ENCODE measurements around the gene CYBA. TPM values are rescaled to one million over a fixed set of nuclear protein-coding genes. Genes with fewer than 3 reads are reported as not detected.

Gene CYBA
- total and polyA plus RNA-seq, 2 donors (not counting 1 experiment from before 2014, with no cell fraction given) = 701 to 1,336 TPM

DNA sequence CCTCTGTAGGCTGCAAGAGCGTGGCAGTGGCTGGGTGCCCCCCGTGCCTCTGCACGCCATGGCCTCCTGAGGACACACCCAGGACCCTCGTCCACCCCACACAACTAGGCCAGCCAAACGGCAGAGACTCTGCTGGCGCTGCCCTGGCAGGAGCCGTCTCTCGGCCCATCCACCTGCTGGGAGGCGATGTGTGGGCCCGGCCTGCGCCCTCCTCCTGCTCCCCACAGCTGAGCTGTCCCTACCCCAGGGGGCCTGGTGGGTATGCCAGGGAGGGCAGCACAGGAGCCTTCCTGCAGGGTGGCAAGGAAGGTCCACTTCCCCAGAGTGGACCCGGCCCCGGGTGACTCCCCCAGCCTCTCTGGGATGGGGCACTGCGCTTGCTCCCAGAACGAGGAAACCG, 48.3 kb upstream of the CYBA start:
- Histone ChIP-seq H3K4me1 (ENCODE audit: control insufficient read depth in 2 of 2, insufficient read depth in 2 of 2, low read length in 2 of 2) (peaks cover 47 to 72% of the 10 kb centered on the region in 2 donors), H3K79me2 (ENCODE audit: control insufficient read depth, insufficient read depth, low read length) (peaks cover 47% of the 10 kb centered on the region)
- CTCF ChIA-PET = no interaction called here

GRCh38 chr16:88698646-88699045, 47.8 kb upstream of the CYBA start:
- no peak overlapping the region for H3K4me3 ChIP-seq (ENCODE audit: control extremely low read depth in 1 of 5, extremely low read depth in 1 of 5, insufficient read depth in 1 of 5, low read depth in 2 of 5, low read length in 4 of 5)
- peaks cover 23% of the 10 kb centered on the region for H4K20me1 ChIP-seq (ENCODE audit: control insufficient read depth, insufficient read depth, low read length, poor library complexity, severe bottlenecking)
- DNase-seq (peak; percentile 60), ATAC-seq (ENCODE audit: low read depth) (peak; percentile 7)
- peaks cover 42 to 72% of the 10 kb centered on the region in 2 donors for H3K4me1 ChIP-seq (ENCODE audit: control insufficient read depth in 2 of 2, insufficient read depth in 2 of 2, low read length in 2 of 2)
- no peak overlapping the region for H2AFZ ChIP-seq (ENCODE audit: insufficient read depth, low read depth, low read length, poor library complexity, severe bottlenecking)
- H3K79me2 ChIP-seq (ENCODE audit: control insufficient read depth, insufficient read depth, low read length) = peaks cover 48% of the 10 kb centered on the region
- peak overlapping the region in 1 of 2 donors; percentile 29 for H3K27ac ChIP-seq (ENCODE audit: low read length in 2 of 2)
- no peak overlapping the region for H3K9ac ChIP-seq (ENCODE audit: low read length)
- Mint-ChIP-seq H3K27me3 (no peaks in the 10 kb centered on the region), H3K27ac (peak overlapping the region; percentile 61), H3K4me1 (peaks cover 57% of the 10 kb centered on the region), H3K9me3 (ENCODE audit: insufficient read depth) (no peaks in the 10 kb centered on the region), H3K4me3 (peak overlapping the region; percentile 29)
- TF ChIP-seq, protein P1, sequence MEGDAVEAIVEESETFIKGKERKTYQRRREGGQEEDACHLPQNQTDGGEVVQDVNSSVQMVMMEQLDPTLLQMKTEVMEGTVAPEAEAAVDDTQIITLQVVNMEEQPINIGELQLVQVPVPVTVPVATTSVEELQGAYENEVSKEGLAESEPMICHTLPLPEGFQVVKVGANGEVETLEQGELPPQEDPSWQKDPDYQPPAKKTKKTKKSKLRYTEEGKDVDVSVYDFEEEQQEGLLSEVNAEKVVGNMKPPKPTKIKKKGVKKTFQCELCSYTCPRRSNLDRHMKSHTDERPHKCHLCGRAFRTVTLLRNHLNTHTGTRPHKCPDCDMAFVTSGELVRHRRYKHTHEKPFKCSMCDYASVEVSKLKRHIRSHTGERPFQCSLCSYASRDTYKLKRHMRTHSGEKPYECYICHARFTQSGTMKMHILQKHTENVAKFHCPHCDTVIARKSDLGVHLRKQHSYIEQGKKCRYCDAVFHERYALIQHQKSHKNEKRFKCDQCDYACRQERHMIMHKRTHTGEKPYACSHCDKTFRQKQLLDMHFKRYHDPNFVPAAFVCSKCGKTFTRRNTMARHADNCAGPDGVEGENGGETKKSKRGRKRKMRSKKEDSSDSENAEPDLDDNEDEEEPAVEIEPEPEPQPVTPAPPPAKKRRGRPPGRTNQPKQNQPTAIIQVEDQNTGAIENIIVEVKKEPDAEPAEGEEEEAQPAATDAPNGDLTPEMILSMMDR (IDR thresholded peaks at IDR 0.05) = no peak
- TF ChIP-seq EZH2 (IDR thresholded peaks at IDR 0.05; ENCODE audit: borderline replicate concordance, insufficient read depth, low read depth, low read length, poor library complexity, severe bottlenecking) = no peak
- intact Hi-C loops (cut with micrococcal nuclease) = no loop called here
- 66% methylated on average over 25 of the region's 25 CpGs for WGBS (ENCODE audit: insufficient coverage)
- ChIA-PET POLR2A (interaction anchor here (0.6 kb wide), 1 partner anchor 11 kb away, joined by 6 read pairs; no protein-coding TSS in a partner anchor), CTCF (no interaction called here)
- H3K36me3 ChIP-seq (replicated peaks in 1 of 2; ENCODE audit: control extremely low read depth in 1 of 2, control insufficient read depth in 1 of 2, extremely low read depth in 1 of 2, insufficient read depth in 2 of 2, low read length in 1 of 2) = peaks cover 0 to 52% of the 10 kb centered on the region in 2 experiments
- H3K27me3 ChIP-seq (replicated peaks in 1 of 4; ENCODE audit: control extremely low read depth in 1 of 4, control insufficient read depth in 3 of 4, insufficient read depth in 4 of 4, low read length in 3 of 4) = no peaks in the 10 kb centered on the region
- peak overlapping the region; percentile 25 for H3K4me2 ChIP-seq (replicated peaks; ENCODE audit: low read depth, low read length, poor library complexity, severe bottlenecking)
- no peaks in the 10 kb centered on the region for H3K9me3 ChIP-seq (ENCODE audit: control extremely low read depth in 1 of 3, control insufficient read depth in 2 of 3, insufficient read depth in 1 of 3, low read length in 2 of 3)

More for the DNA sequence above, 48.3 kb upstream of the CYBA start:
- intact Hi-C loops (cut with micrococcal nuclease) = no loop called here
- no peak overlapping the region for H3K27ac ChIP-seq (ENCODE audit: low read length in 2 of 2)
- H3K36me3 ChIP-seq (replicated peaks in 1 of 2; ENCODE audit: control extremely low read depth in 1 of 2, control insufficient read depth in 1 of 2, extremely low read depth in 1 of 2, insufficient read depth in 2 of 2, low read length in 1 of 2) = peaks cover 0 to 52% of the 10 kb centered on the region in 2 experiments
- no peaks in the 10 kb centered on the region for H3K27me3 Mint-ChIP-seq
- TF ChIP-seq, protein P1 (IDR thresholded peaks at IDR 0.05) = no peak
- TF ChIP-seq EZH2 (IDR thresholded peaks at IDR 0.05; ENCODE audit: borderline replicate concordance, insufficient read depth, low read depth, low read length, poor library complexity, severe bottlenecking) = no peak
- H3K27me3 ChIP-seq (replicated peaks in 1 of 4; ENCODE audit: control extremely low read depth in 1 of 4, control insufficient read depth in 3 of 4, insufficient read depth in 4 of 4, low read length in 3 of 4) = no peaks in the 10 kb centered on the region
- no peak overlapping the region for H3K4me3 Mint-ChIP-seq
- no peak overlapping the region for H3K9ac ChIP-seq (ENCODE audit: low read length)
- ATAC-seq (ENCODE audit: low read depth) (no peak), DNase-seq (no peak)
- POLR2A ChIA-PET = no interaction called here
- WGBS (ENCODE audit: insufficient coverage) = 95% methylated on average over 11 of the region's 16 CpGs
- H3K4me1 Mint-ChIP-seq = peaks cover 60% of the 10 kb centered on the region
- H3K4me2 ChIP-seq (replicated peaks; ENCODE audit: low read depth, low read length, poor library complexity, severe bottlenecking) = peak overlapping the region; percentile 98
- H2AFZ ChIP-seq (ENCODE audit: insufficient read depth, low read depth, low read length, poor library complexity, severe bottlenecking) = no peak overlapping the region
- H3K9me3 Mint-ChIP-seq (ENCODE audit: insufficient read depth) = no peaks in the 10 kb centered on the region
- no peak overlapping the region for H3K4me3 ChIP-seq (ENCODE audit: control extremely low read depth in 1 of 5, extremely low read depth in 1 of 5, insufficient read depth in 1 of 5, low read depth in 2 of 5, low read length in 4 of 5)
- no peaks in the 10 kb centered on the region for H3K9me3 ChIP-seq (ENCODE audit: control extremely low read depth in 1 of 3, control insufficient read depth in 2 of 3, insufficient read depth in 1 of 3, low read length in 2 of 3)
- peaks cover 23% of the 10 kb centered on the region for H4K20me1 ChIP-seq (ENCODE audit: control insufficient read depth, insufficient read depth, low read length, poor library complexity, severe bottlenecking)
- no peak overlapping the region for H3K27ac Mint-ChIP-seq
